Measurements from ENCODE around the gene EMC10. TPM values are rescaled to one million over a fixed set of nuclear protein-coding genes. Genes with fewer than 3 reads are reported as not detected.

Gene EMC10
- total and polyA plus RNA-seq, 10 of the 15 experiments (the other 5 are each of a cell fraction or from before 2014, with no cell fraction given) = 2.5 to 77.3 (median 20.3) TPM

- Histone ChIP-seq H2AFZ (ENCODE audit: control insufficient read depth, low read depth, low read length) (no peak overlapping the region), H3K27me3 (replicated peaks in 1 of 2; ENCODE audit: control insufficient read depth in 2 of 2, insufficient read depth in 2 of 2, low read length in 1 of 2) (no peaks in the 10 kb centered on the region), H3K9ac (ENCODE audit: control insufficient read depth, insufficient read depth, low read length) (no peak overlapping the region), H3K27ac (ENCODE audit: control insufficient read depth, insufficient read depth) (no peak overlapping the region), H3K4me3 (no peak overlapping the region), H3K4me2 (ENCODE audit: control insufficient read depth, insufficient read depth) (no peak overlapping the region), H4K20me1 (ENCODE audit: control insufficient read depth, insufficient read depth) (no peaks in the 10 kb centered on the region), H3K79me2 (ENCODE audit: control insufficient read depth, insufficient read depth, low read length) (peaks cover 22% of the 10 kb centered on the region), H3K36me3 (ENCODE audit: control insufficient read depth in 2 of 2, insufficient read depth in 2 of 2, low read length in 1 of 2) (peaks cover 12 to 21% of the 10 kb centered on the region in 2 experiments; a peak in 3 of 4 replicates), H3K9me3 (replicated peaks; ENCODE audit: control insufficient read depth, insufficient read depth, low read length) (peaks cover 6% of the 10 kb centered on the region; the same call in 2 of the 3 replicates), H3K4me1 (ENCODE audit: control insufficient read depth, insufficient read depth, low read length) (no peaks in the 10 kb centered on the region)
- ChIA-PET RAD21 (ENCODE audit: unreplicated experiment) (no interaction called here), POLR2A (no interaction called here), CTCF (no interaction called here), SMC1A (ENCODE audit: uncharacterized antibody, unreplicated experiment) (no interaction called here)
- 90% methylated on average over 32 of the region's 37 CpGs for WGBS (ENCODE audit: insufficient coverage, insufficient replicate concordance, low lambda C conversion rate, missing lambda C conversion rate)
- DNase-seq (ENCODE audit: low read depth, low spot score) = no peak
- BruUV-seq (replicated peaks) = no TSS peak
- ATAC-seq = no peak
- FAIRE-seq = no peak
- TF ChIP-seq POLR2A (IDR thresholded peaks at IDR 0.05; ENCODE audit: low read depth, low read length) = peak; percentile 11; the same call in 1 of the 2 replicates
- no peak for TF ChIP-seq SMAD1 (IDR thresholded peaks at IDR 0.05; ENCODE audit: low read depth, partially characterized antibody)
- intact Hi-C loops (cut with micrococcal nuclease; ENCODE audit: unreplicated experiment) = no loop called here
- in situ Hi-C loops (cut with MboI) = no loop called here
These were observed 4.2 kb downstream of the EMC10 start for GRCh38 chr19:50480281-50481111.

- Histone ChIP-seq H3K36me3 (ENCODE audit: control insufficient read depth in 2 of 2, insufficient read depth in 2 of 2, low read length in 1 of 2) (peaks cover 12 to 21% of the 10 kb centered on the region in 2 experiments; a peak in 3 of 4 replicates), H4K20me1 (ENCODE audit: control insufficient read depth, insufficient read depth) (no peaks in the 10 kb centered on the region), H3K9me3 (replicated peaks; ENCODE audit: control insufficient read depth, insufficient read depth, low read length) (peaks cover 8% of the 10 kb centered on the region; the same call in 2 of the 3 replicates), H3K79me2 (ENCODE audit: control insufficient read depth, insufficient read depth, low read length) (peaks cover 22% of the 10 kb centered on the region), H3K27ac (ENCODE audit: control insufficient read depth, insufficient read depth) (no peak overlapping the region), H3K27me3 (replicated peaks in 1 of 2; ENCODE audit: control insufficient read depth in 2 of 2, insufficient read depth in 2 of 2, low read length in 1 of 2) (no peaks in the 10 kb centered on the region), H2AFZ (ENCODE audit: control insufficient read depth, low read depth, low read length) (no peak overlapping the region), H3K4me3 (no peak overlapping the region), H3K4me2 (ENCODE audit: control insufficient read depth, insufficient read depth) (no peak overlapping the region), H3K4me1 (ENCODE audit: control insufficient read depth, insufficient read depth, low read length) (no peaks in the 10 kb centered on the region), H3K9ac (ENCODE audit: control insufficient read depth, insufficient read depth, low read length) (no peak overlapping the region)
- in situ Hi-C loops (cut with MboI) = no loop called here
- RAD21 ChIA-PET (ENCODE audit: unreplicated experiment) = no interaction called here
- CTCF ChIA-PET = no interaction called here
- no TSS peak for BruUV-seq (replicated peaks)
- WGBS (ENCODE audit: insufficient coverage, insufficient replicate concordance, low lambda C conversion rate, missing lambda C conversion rate) = 94% methylated on average over 20 of the region's 27 CpGs
- POLR2A ChIA-PET = no interaction called here
- ATAC-seq (no peak), DNase-seq (ENCODE audit: low read depth, low spot score) (no peak), FAIRE-seq (no peak)
- SMC1A ChIA-PET (ENCODE audit: uncharacterized antibody, unreplicated experiment) = no interaction called here
- intact Hi-C loops (cut with micrococcal nuclease; ENCODE audit: unreplicated experiment) = no loop called here
- TF ChIP-seq TBL1XR1 (IDR thresholded peaks at IDR 0.05; ENCODE audit: low read depth, low read length) = no peak
- no peak for TF ChIP-seq SPI1 (IDR thresholded peaks at IDR 0.05; ENCODE audit: borderline replicate concordance, insufficient read depth, low read depth, low read length)
- TF ChIP-seq NFXL1 (IDR thresholded peaks at IDR 0.05; ENCODE audit: borderline replicate concordance) = no peak
- TF ChIP-seq RBBP5 (conservative IDR thresholded peaks at IDR 0.05) = no peak
- no peak for TF ChIP-seq CREM (IDR thresholded peaks at IDR 0.05; ENCODE audit: low read depth)
- TF ChIP-seq ELK1 (IDR thresholded peaks at IDR 0.05; ENCODE audit: low read depth, low read length) = no peak
- TF ChIP-seq MEF2A (IDR thresholded peaks at IDR 0.05; ENCODE audit: insufficient read depth, low read depth, low read length) = no peak
- TF ChIP-seq NFYB (IDR thresholded peaks at IDR 0.05; ENCODE audit: insufficient read depth, low read depth, low read length) = no peak
- TF ChIP-seq USF2 (IDR thresholded peaks at IDR 0.05; ENCODE audit: borderline replicate concordance, low read depth, low read length) = no peak
- no peak for TF ChIP-seq SMAD1 (IDR thresholded peaks at IDR 0.05; ENCODE audit: low read depth, partially characterized antibody)
- no peak for TF ChIP-seq SREBF2 (IDR thresholded peaks at IDR 0.05; ENCODE audit: low read length)
- TF ChIP-seq BRCA1 (IDR thresholded peaks at IDR 0.05; ENCODE audit: low read depth, low read length) = no peak
- TF ChIP-seq IKZF1 (conservative IDR thresholded peaks at IDR 0.05) = no peak
- TF ChIP-seq PAX8 (IDR thresholded peaks at IDR 0.05) = no peak
These were observed 5.2 kb downstream of the EMC10 start for GRCh38 chr19:50481351-50482149.
